ENCODE measurements around the gene NEDD4L. TPM values are rescaled to one million over a fixed set of nuclear protein-coding genes. Genes with fewer than 3 reads are reported as not detected.

NEDD4L gene
- total and polyA plus RNA-seq, 2 experiments from 2014 or later = 36.2 to 72.3 TPM

DNA sequence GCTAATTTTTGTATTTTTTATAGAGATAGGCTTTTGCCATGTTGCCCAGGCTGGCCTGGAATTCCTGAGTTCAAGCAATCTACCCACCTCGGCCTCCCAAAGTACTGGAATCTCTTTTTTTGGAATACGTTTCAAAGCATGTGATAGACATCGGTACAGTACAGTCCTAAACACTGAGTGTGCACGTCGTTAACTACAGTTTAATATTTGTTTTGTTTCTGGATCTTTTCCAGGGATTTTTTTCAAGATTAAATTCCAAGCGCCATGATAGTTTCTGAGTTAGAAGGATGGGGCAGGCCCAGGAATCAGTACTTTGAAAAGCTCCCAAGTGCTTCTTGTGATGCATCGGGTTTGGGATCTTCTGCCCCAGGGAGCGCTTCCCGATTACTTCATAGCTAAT is 33.3 kb downstream of the NEDD4L start (continued):
- TF ChIP-seq ETS1 (IDR thresholded peaks at IDR 0.05) = no peak
- no peak for TF ChIP-seq EZH2 (IDR thresholded peaks at IDR 0.05; ENCODE audit: low read depth, unreplicated experiment)
- TF ChIP-seq CREB1 (CRISPR knock-in tag; IDR thresholded peaks at IDR 0.05; ENCODE audit: low read depth) = no peak
- no peak for TF ChIP-seq CTCF (conservative IDR thresholded peaks at IDR 0.05; ENCODE audit: low read depth in 2 of 2)

DNA sequence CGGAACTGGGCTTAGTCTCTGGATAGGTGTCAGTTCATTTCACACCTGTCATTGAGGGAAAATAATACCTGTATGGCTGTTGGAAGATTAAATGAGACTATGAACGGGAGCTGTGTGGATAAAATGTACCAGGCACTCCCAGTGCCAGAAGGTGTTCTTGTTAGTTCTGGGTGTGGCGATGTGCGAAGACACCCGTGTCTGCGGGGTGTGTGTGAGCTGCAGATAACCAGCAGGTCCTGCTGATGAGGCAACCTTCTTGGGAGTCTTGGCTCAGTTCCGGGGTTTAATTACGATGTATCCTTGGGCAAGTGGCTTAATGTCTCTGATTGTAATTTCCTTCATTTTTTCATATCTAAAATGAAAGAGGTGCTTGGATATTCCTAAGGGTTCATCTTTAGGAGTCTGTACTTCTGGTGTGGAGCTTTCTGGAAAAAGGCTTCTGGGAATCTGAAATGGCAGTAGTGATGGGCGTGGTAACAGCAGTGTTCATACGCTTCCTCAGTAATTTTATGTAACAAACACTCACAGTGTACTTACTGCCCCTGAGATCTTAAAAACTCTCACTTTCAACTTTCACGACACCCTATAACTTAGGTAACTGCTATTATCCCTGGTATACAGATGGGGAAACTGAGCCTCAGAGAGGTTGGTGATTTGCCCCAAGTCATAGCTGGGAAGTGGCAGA is 35.0 kb downstream of the NEDD4L start:
- no peaks in the 10 kb centered on the region for H3K9me2 ChIP-seq (ENCODE audit: insufficient read depth)
- H3K27ac ChIP-seq (ENCODE audit: low read depth) = no peak overlapping the region
- H2AFZ ChIP-seq = no peak overlapping the region
- H3K79me2 ChIP-seq (replicated peaks; ENCODE audit: insufficient read depth) = peaks cover 94% of the 10 kb centered on the region
- no peaks in the 10 kb centered on the region for H3K9me3 Mint-ChIP-seq
- ATAC-seq = no peak
- H3K27me3 ChIP-seq (ENCODE audit: insufficient read depth) = no peaks in the 10 kb centered on the region
- no peaks in the 10 kb centered on the region for H3K27me3 Mint-ChIP-seq (ENCODE audit: insufficient read depth, low read depth, poor library complexity)
- no peaks in the 10 kb centered on the region; the same call in none of the 2 replicates for H4K20me1 ChIP-seq (replicated peaks; ENCODE audit: insufficient read depth)
- DNase-seq (ENCODE audit: low spot score) = no peak
- H3K4me2 ChIP-seq = no peak overlapping the region
- no peak overlapping the region for H3K27ac Mint-ChIP-seq
- no peaks in the 10 kb centered on the region for H3F3A ChIP-seq (replicated peaks; ENCODE audit: low read depth)
- H3K36me3 ChIP-seq (ENCODE audit: insufficient read depth) = no peaks in the 10 kb centered on the region
- H3K4me3 Mint-ChIP-seq = no peak overlapping the region
- H3K4me1 ChIP-seq (ENCODE audit: insufficient read depth) = peaks cover 3% of the 10 kb centered on the region; the same call in 1 of the 2 replicates
- no peak overlapping the region for H3K4me3 ChIP-seq
- peaks cover 3% of the 10 kb centered on the region; the same call in 1 of the 3 replicates for H3K36me3 Mint-ChIP-seq (ENCODE audit: low read depth)
- peaks cover 19% of the 10 kb centered on the region for H3K4me1 Mint-ChIP-seq
- TF ChIP-seq STAT1 (IDR thresholded peaks at IDR 0.05; ENCODE audit: unreplicated experiment) (no peak), NANOG (IDR thresholded peaks at IDR 0.05; ENCODE audit: borderline replicate concordance) (no peak), CREB1 (CRISPR knock-in tag; IDR thresholded peaks at IDR 0.05; ENCODE audit: low read depth) (no peak), EZH2 (IDR thresholded peaks at IDR 0.05; ENCODE audit: low read depth, unreplicated experiment) (no peak), ETS1 (IDR thresholded peaks at IDR 0.05) (no peak), ZNF114 (CRISPR knock-in tag; IDR thresholded peaks at IDR 0.05) (no peak), POLR2AphosphoS5 (IDR thresholded peaks at IDR 0.05; ENCODE audit: low read depth) (no peak), ZNF331 (CRISPR knock-in tag; IDR thresholded peaks at IDR 0.05; ENCODE audit: low read depth) (no peak), EZH2phosphoT487 (IDR thresholded peaks at IDR 0.05; ENCODE audit: unreplicated experiment) (no peak), CTCF (conservative IDR thresholded peaks at IDR 0.05; ENCODE audit: low read depth in 2 of 2) (no peak)
- TF ChIP-seq, protein P1, sequence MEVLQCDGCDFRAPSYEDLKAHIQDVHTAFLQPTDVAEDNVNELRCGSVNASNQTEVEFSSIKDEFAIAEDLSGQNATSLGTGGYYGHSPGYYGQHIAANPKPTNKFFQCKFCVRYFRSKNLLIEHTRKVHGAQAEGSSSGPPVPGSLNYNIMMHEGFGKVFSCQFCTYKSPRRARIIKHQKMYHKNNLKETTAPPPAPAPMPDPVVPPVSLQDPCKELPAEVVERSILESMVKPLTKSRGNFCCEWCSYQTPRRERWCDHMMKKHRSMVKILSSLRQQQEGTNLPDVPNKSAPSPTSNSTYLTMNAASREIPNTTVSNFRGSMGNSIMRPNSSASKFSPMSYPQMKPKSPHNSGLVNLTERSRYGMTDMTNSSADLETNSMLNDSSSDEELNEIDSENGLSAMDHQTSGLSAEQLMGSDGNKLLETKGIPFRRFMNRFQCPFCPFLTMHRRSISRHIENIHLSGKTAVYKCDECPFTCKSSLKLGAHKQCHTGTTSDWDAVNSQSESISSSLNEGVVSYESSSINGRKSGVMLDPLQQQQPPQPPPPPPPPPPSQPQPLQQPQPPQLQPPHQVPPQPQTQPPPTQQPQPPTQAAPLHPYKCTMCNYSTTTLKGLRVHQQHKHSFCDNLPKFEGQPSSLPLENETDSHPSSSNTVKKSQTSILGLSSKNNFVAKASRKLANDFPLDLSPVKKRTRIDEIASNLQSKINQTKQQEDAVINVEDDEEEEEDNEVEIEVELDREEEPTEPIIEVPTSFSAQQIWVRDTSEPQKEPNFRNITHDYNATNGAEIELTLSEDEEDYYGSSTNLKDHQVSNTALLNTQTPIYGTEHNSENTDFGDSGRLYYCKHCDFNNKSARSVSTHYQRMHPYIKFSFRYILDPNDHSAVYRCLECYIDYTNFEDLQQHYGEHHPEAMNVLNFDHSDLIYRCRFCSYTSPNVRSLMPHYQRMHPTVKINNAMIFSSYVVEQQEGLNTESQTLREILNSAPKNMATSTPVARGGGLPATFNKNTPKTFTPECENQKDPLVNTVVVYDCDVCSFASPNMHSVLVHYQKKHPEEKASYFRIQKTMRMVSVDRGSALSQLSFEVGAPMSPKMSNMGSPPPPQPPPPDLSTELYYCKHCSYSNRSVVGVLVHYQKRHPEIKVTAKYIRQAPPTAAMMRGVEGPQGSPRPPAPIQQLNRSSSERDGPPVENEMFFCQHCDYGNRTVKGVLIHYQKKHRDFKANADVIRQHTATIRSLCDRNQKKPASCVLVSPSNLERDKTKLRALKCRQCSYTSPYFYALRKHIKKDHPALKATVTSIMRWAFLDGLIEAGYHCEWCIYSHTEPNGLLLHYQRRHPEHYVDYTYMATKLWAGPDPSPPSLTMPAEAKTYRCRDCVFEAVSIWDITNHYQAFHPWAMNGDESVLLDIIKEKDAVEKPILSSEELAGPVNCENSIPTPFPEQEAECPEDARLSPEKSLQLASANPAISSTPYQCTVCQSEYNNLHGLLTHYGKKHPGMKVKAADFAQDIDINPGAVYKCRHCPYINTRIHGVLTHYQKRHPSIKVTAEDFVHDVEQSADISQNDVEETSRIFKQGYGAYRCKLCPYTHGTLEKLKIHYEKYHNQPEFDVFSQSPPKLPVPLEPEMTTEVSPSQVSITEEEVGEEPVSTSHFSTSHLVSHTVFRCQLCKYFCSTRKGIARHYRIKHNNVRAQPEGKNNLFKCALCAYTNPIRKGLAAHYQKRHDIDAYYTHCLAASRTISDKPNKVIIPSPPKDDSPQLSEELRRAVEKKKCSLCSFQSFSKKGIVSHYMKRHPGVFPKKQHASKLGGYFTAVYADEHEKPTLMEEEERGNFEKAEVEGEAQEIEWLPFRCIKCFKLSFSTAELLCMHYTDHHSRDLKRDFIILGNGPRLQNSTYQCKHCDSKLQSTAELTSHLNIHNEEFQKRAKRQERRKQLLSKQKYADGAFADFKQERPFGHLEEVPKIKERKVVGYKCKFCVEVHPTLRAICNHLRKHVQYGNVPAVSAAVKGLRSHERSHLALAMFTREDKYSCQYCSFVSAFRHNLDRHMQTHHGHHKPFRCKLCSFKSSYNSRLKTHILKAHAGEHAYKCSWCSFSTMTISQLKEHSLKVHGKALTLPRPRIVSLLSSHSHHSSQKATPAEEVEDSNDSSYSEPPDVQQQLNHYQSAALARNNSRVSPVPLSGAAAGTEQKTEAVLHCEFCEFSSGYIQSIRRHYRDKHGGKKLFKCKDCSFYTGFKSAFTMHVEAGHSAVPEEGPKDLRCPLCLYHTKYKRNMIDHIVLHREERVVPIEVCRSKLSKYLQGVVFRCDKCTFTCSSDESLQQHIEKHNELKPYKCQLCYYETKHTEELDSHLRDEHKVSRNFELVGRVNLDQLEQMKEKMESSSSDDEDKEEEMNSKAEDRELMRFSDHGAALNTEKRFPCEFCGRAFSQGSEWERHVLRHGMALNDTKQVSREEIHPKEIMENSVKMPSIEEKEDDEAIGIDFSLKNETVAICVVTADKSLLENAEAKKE (CRISPR knock-in tag; IDR thresholded peaks at IDR 0.05) = no peak
